Stomach (tissue), 4 donors: Measurements from ENCODE around the gene NUDT16L1.

Experiments
- CTCF ChIP-seq, 7 experiments: fragments of 450-650 bp in 4 of 7; fragments of 200-600 bp in 3 of 7; sonication (generic) in 3 of 7; IDR thresholded peaks; one replicate each; pipeline ENCODE4 v1.5.1; 2016 to 2019; ENCODE audit warnings: antibody characterized with exemption in 7 of 7, control low read depth in 2 of 7, mild to moderate bottlenecking in 1 of 7
- POLR2A ChIP-seq, 4 donors: fragments of 450-650 bp; IDR thresholded peaks; one replicate each; pipeline ENCODE4 v1.6.1; 2016; ENCODE audit warnings: antibody characterized with exemption in 4 of 4, control low read depth in 2 of 4, mild to moderate bottlenecking in 1 of 4, moderate library complexity in 1 of 4

GRCh38 chr16:4744555-4745273 lies 51.4 kb downstream of the NUDT16L1 start:
- no peak for TF ChIP-seq CTCF (IDR thresholded peaks at IDR 0.05)
- no peak for TF ChIP-seq POLR2A (IDR thresholded peaks at IDR 0.05)
